GM19035 (cell line): ENCODE results near the gene AQP10.
A peak's percentile ranks its signal among the peaks of the same experiment; 100 is the strongest.
"Not testable (repeated sequence)": the region's sequence is repeated elsewhere in the genome, so short reads cannot be mapped to it uniquely, and the experiment has no call there.

ENCODE experiments used
- ATAC-seq: cut with Tn5 transposase; IDR thresholded peaks from one replicate; pipeline ENCODE4 v1.9.1; 2021; ENCODE audit not compliant: unreplicated experiment

AQP10 gene

GRCh38 chr1:154320882-154321608, at the start of gene AQP10:
Gene AQP10, plus strand, starts transcription at chr1:154321093. Its CDS starts 63 bp downstream, at chr1:154321156.
- ATAC-seq, result no peak

- peak; percentile 90 for ATAC-seq
Observed at GRCh38 chr1:154272217-154272998, 48.5 kb upstream of the AQP10 start, which contains the start of gene HAX1. Gene HAX1, plus strand, starts transcription at chr1:154272629. Its CDS starts 95 bp downstream, at chr1:154272724.

- ATAC-seq, result no peak
Observed at GRCh38 chr1:154272999-154273563, 47.8 kb upstream of the AQP10 start.

GRCh38 chr1:154276797-154277196, 44.1 kb upstream of the AQP10 start:
- ATAC-seq, result no peak

GRCh38 chr1:154287591-154287990, 33.3 kb upstream of the AQP10 start:
- not testable (repeated sequence) for ATAC-seq

- no peak for ATAC-seq
Observed at GRCh38 chr1:154288661-154289060, 32.2 kb upstream of the AQP10 start.

GRCh38 chr1:154290921-154291320, 30.0 kb upstream of the AQP10 start:
- ATAC-seq, result no peak

GRCh38 chr1:154295408-154296235, 25.3 kb upstream of the AQP10 start:
- ATAC-seq, result no peak

GRCh38 chr1:154301582-154301981, 19.3 kb upstream of the AQP10 start:
- ATAC-seq, result no peak

GRCh38 chr1:154304664-154305337, 16.1 kb upstream of the AQP10 start:
- ATAC-seq, result no peak

- no peak for ATAC-seq
Observed at GRCh38 chr1:154306151-154306550, 14.7 kb upstream of the AQP10 start.

- not testable (repeated sequence) for ATAC-seq
Observed at GRCh38 chr1:154307670-154308270, 13.1 kb upstream of the AQP10 start.

- ATAC-seq, result not testable (repeated sequence)
Observed at GRCh38 chr1:154309136-154309535, 11.8 kb upstream of the AQP10 start.

- ATAC-seq, result not testable (repeated sequence)
Observed at GRCh38 chr1:154312229-154313065, 8.4 kb upstream of the AQP10 start.

GRCh38 chr1:154313066-154313356, 7.9 kb upstream of the AQP10 start:
- no peak for ATAC-seq

- ATAC-seq, result not testable (repeated sequence)
Observed at GRCh38 chr1:154314226-154314625, 6.7 kb upstream of the AQP10 start.

- no peak for ATAC-seq
Observed at GRCh38 chr1:154316704-154317103, 4.2 kb upstream of the AQP10 start.

GRCh38 chr1:154318386-154318785, 2.5 kb upstream of the AQP10 start:
- ATAC-seq, result no peak

GRCh38 chr1:154321609-154321934, 679 bp downstream of the AQP10 start:
- ATAC-seq, result not testable (repeated sequence)
